ENCODE measurements around the gene PDZD2.

GRCh38 chr5:32087086-32088082 is 448.5 kb downstream of the PDZD2 start:
- TF ChIP-seq, protein P1, sequence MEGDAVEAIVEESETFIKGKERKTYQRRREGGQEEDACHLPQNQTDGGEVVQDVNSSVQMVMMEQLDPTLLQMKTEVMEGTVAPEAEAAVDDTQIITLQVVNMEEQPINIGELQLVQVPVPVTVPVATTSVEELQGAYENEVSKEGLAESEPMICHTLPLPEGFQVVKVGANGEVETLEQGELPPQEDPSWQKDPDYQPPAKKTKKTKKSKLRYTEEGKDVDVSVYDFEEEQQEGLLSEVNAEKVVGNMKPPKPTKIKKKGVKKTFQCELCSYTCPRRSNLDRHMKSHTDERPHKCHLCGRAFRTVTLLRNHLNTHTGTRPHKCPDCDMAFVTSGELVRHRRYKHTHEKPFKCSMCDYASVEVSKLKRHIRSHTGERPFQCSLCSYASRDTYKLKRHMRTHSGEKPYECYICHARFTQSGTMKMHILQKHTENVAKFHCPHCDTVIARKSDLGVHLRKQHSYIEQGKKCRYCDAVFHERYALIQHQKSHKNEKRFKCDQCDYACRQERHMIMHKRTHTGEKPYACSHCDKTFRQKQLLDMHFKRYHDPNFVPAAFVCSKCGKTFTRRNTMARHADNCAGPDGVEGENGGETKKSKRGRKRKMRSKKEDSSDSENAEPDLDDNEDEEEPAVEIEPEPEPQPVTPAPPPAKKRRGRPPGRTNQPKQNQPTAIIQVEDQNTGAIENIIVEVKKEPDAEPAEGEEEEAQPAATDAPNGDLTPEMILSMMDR (conservative IDR thresholded peaks at IDR 0.05; ENCODE audit: low read depth in 2 of 2), result no peak
- TF ChIP-seq REST (IDR thresholded peaks at IDR 0.05; ENCODE audit: unreplicated experiment) (no peak), EZH2 (IDR thresholded peaks at IDR 0.05; ENCODE audit: low read depth, unreplicated experiment) (no peak), EZH2phosphoT487 (IDR thresholded peaks at IDR 0.05; ENCODE audit: unreplicated experiment) (no peak), POLR2AphosphoS5 (IDR thresholded peaks at IDR 0.05; ENCODE audit: low read depth) (no peak), JUNB (IDR thresholded peaks at IDR 0.05; ENCODE audit: unreplicated experiment) (no peak), STAT1 (IDR thresholded peaks at IDR 0.05; ENCODE audit: unreplicated experiment) (no peak)

Measured in GM23338 (cell line).